ENCODE measurements around the gene YBX2.

DNA sequence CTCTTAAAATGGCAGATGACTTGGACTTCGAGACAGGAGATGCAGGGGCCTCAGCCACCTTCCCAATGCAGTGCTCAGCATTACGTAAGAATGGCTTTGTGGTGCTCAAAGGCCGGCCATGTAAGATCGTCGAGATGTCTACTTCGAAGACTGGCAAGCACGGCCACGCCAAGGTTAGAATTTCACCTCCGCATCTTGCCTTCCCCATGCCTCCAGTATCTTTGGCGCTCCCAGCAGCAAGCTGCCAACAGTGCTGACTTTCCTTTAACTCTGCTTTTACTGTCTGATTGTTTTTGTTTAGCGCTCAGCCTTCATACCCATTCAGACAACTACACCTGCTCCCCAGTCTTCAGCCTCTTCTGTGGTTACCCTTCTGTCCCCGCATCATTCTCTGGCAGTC is 15.2 kb upstream of the YBX2 start:
- TF ChIP-seq EZH2 (IDR thresholded peaks at IDR 0.05; ENCODE audit: low read depth) = no peak
- TF ChIP-seq, protein P1, sequence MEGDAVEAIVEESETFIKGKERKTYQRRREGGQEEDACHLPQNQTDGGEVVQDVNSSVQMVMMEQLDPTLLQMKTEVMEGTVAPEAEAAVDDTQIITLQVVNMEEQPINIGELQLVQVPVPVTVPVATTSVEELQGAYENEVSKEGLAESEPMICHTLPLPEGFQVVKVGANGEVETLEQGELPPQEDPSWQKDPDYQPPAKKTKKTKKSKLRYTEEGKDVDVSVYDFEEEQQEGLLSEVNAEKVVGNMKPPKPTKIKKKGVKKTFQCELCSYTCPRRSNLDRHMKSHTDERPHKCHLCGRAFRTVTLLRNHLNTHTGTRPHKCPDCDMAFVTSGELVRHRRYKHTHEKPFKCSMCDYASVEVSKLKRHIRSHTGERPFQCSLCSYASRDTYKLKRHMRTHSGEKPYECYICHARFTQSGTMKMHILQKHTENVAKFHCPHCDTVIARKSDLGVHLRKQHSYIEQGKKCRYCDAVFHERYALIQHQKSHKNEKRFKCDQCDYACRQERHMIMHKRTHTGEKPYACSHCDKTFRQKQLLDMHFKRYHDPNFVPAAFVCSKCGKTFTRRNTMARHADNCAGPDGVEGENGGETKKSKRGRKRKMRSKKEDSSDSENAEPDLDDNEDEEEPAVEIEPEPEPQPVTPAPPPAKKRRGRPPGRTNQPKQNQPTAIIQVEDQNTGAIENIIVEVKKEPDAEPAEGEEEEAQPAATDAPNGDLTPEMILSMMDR (conservative IDR thresholded peaks at IDR 0.05) = no peak

Data from PC-9 (cell line).